CD14-positive monocyte (primary cell): ENCODE results near the gene MAP1LC3B. TPM values are rescaled to one million over a fixed set of nuclear protein-coding genes. Genes with fewer than 3 reads are reported as not detected.

Source experiments
- DNase-seq, 3 donors: peaks; one replicate each; pipeline ENCODE4 v3.0.0-alpha.2; 2011 to 2022
- H2AFZ ChIP-seq: 2 replicates; pipeline ENCODE4 v1.6.0; 2012; ENCODE audit warnings: mild to moderate bottlenecking, low read depth, low read length, inconsistent platforms; ENCODE audit not compliant: insufficient read depth, poor library complexity, severe bottlenecking
- H3K27ac ChIP-seq, 2 donors: 1 replicate in 1 of 2; 2 replicates in 1 of 2; pipeline ENCODE4 v1.5.1; 2012 to 2013; ENCODE audit warnings: low read length in 2 of 2, control low read depth in 1 of 2, inconsistent platforms in 1 of 2, low read depth in 1 of 2, mild to moderate bottlenecking in 1 of 2
- H3K27me3 ChIP-seq, 2 donors: one replicate each; pipeline versions ENCODE4 v1.6.0 to v1.6.1; 2011 to 2013; ENCODE audit warnings: low read length in 2 of 2; ENCODE audit not compliant: control insufficient read depth in 2 of 2, insufficient read depth in 2 of 2
- H3K36me3 ChIP-seq, 2 donors: replicated peaks in 1 of 2; 1 replicate in 1 of 2; 2 replicates in 1 of 2; pipeline versions ENCODE4 v1.5.1 to v1.6.1; 2012 to 2013; ENCODE audit warnings: low read length in 2 of 2, control low read depth in 1 of 2, inconsistent platforms in 1 of 2, mild to moderate bottlenecking in 1 of 2; ENCODE audit not compliant: insufficient read depth in 2 of 2, control insufficient read depth in 1 of 2
- H3K4me1 ChIP-seq, 2 donors: 1 replicate in 1 of 2; 2 replicates in 1 of 2; pipeline versions ENCODE4 v1.5.1 to v1.6.1; 2012 to 2013; ENCODE audit warnings: low read length in 2 of 2, control low read depth in 1 of 2, inconsistent platforms in 1 of 2, mild to moderate bottlenecking in 1 of 2, moderate library complexity in 1 of 2; ENCODE audit not compliant: insufficient read depth in 2 of 2, control insufficient read depth in 1 of 2
- H3K4me2 ChIP-seq: replicated peaks from 2 replicates; pipeline ENCODE3; 2012; ENCODE audit warnings: low read length, moderate library complexity, mild to moderate bottlenecking; ENCODE audit not compliant: poor library complexity, severe bottlenecking; ENCODE audit errors: extremely low read depth
- H3K4me3 ChIP-seq, 3 experiments: fragments of 200-600 bp in 1 of 3; sonication (generic) in 1 of 3; replicated peaks in 1 of 3; 1 replicate in 2 of 3; 2 replicates in 1 of 3; pipeline ENCODE4 v1.5.1; 2011 to 2013; ENCODE audit warnings: low read length in 3 of 3, mild to moderate bottlenecking in 3 of 3, control low read depth in 2 of 3, low read depth in 2 of 3, inconsistent platforms in 1 of 3, moderate library complexity in 1 of 3
- H3K79me2 ChIP-seq: 2 replicates; pipeline ENCODE4 v1.6.0; 2012; ENCODE audit warnings: mild to moderate bottlenecking, control low read depth, inconsistent platforms, low read length, moderate library complexity; ENCODE audit not compliant: insufficient read depth
- H3K9ac ChIP-seq: 2 replicates; pipeline ENCODE4 v1.6.0; 2017; ENCODE audit warnings: low read length, mild to moderate bottlenecking; ENCODE audit not compliant: insufficient read depth, poor library complexity, severe bottlenecking
- H3K9me3 ChIP-seq, 2 donors: replicated peaks in 1 of 2; 1 replicate in 1 of 2; 2 replicates in 1 of 2; pipeline versions ENCODE4 v1.5.1 to v1.6.1; 2012 to 2013; ENCODE audit warnings: low read length in 2 of 2, control low read depth in 1 of 2; ENCODE audit not compliant: control insufficient read depth in 1 of 2, insufficient read depth in 1 of 2
- H4K20me1 ChIP-seq: 2 replicates; pipeline ENCODE4 v1.6.0; 2012; ENCODE audit warnings: mild to moderate bottlenecking, low read length, control low read depth, moderate library complexity; ENCODE audit not compliant: insufficient read depth
- H3K27ac Mint-ChIP-seq, 7 donors: one replicate each; pipeline ENCODE4 v1.8.0; 2020; ENCODE audit warnings: mild to moderate bottlenecking in 7 of 7, mixed read lengths in 7 of 7, moderate library complexity in 6 of 7, inconsistent platforms in 2 of 7
- H3K27me3 Mint-ChIP-seq, 3 donors: one replicate each; pipeline ENCODE4 v1.8.0; 2021 to 2022; ENCODE audit warnings: low read depth in 3 of 3, mild to moderate bottlenecking in 3 of 3, mixed read lengths in 3 of 3, moderate library complexity in 3 of 3, inconsistent platforms in 1 of 3
- H3K36me3 Mint-ChIP-seq, 2 donors: one replicate each; pipeline ENCODE4 v1.8.0; 2020; ENCODE audit warnings: mixed read lengths in 2 of 2, inconsistent platforms in 1 of 2, mild to moderate bottlenecking in 1 of 2
- H3K4me1 Mint-ChIP-seq: one replicate; pipeline ENCODE4 v1.8.0; 2020; ENCODE audit warnings: mild to moderate bottlenecking, mixed read lengths
- H3K4me3 Mint-ChIP-seq, 2 donors: one replicate each; pipeline ENCODE4 v1.8.0; 2020; ENCODE audit warnings: mild to moderate bottlenecking in 2 of 2, mixed read lengths in 2 of 2, moderate library complexity in 1 of 2
- H3K9me3 Mint-ChIP-seq, 7 donors: one replicate each; pipeline ENCODE4 v1.8.0; 2020 to 2022; ENCODE audit warnings: mixed read lengths in 7 of 7, mild to moderate bottlenecking in 6 of 7, moderate library complexity in 6 of 7, inconsistent platforms in 2 of 7
- CTCF ChIP-seq: fragments of 200-600 bp; IDR thresholded peaks from one replicate; pipeline ENCODE4 v1.8.0; 2022; ENCODE audit warnings: antibody characterized with exemption, mild to moderate bottlenecking
- WGBS: methylation state at CpG from one replicate; pipeline ENCODE4 v1.1.5; 2013; ENCODE audit warnings: missing lambda C conversion rate; ENCODE audit not compliant: insufficient coverage; 5-methylcytosine and 5-hydroxymethylcytosine counted together
- intact Hi-C, 2 donors: fragments of 100-400 bp; cut with micrococcal nuclease; formaldehyde crosslinking; loops; one replicate each; pipeline versions ENCODE4 v1.15.0 to v1.15.1; 2023
- polyA plus RNA-seq, 3 donors: library from polyadenylated mRNA; depleted of rRNA in 1 of 3; unstranded in 2 of 3; stranded (reverse) in 1 of 3; fragments of 300-500 nt in 2 of 3; fragments of >200 nt in 1 of 3; fragmentation: Illumina TruSeq in 2 of 3; gene quantifications; 1 replicate in 2 of 3; 2 replicates in 1 of 3; pipeline ENCODE4 v1.2.3, GENCODE V29; 2012 to 2021

Gene MAP1LC3B
- polyA plus RNA-seq, 3 donors = 102 to 147 (median 140) TPM

- Histone ChIP-seq H4K20me1 (peaks cover 6% of the 10 kb centered on the region), H3K27me3 (no peaks in the 10 kb centered on the region), H3K36me3 (no peaks in the 10 kb centered on the region), H3K4me2 (peak overlapping the region; percentile 67), H3K4me1 (peaks cover 39 to 56% of the 10 kb centered on the region in 2 donors), H3K79me2 (peaks cover 7% of the 10 kb centered on the region), H3K9ac (peak overlapping the region; percentile 60), H3K4me3 (peak overlapping the region in 2 of 3 experiments; percentile 2 to 54), H3K27ac (peak overlapping the region; percentile 79 to 98), H3K9me3 (no peaks in the 10 kb centered on the region), H2AFZ (peak overlapping the region; percentile 58)
- H3K36me3 Mint-ChIP-seq = no peaks in the 10 kb centered on the region
- peak overlapping the region; percentile 57 to 71 for H3K4me3 Mint-ChIP-seq
- intact Hi-C loops = loop anchor here in 1 of 2 donors (2.0 kb wide), 1 partner anchor 105 kb away; the partner anchor contains the start of gene ZCCHC14
- no peak for TF ChIP-seq CTCF
- peak overlapping the region; percentile 94 to 99 (median 98) for H3K27ac Mint-ChIP-seq
- peaks cover 0 to 1% (median 0%) of the 10 kb centered on the region in 7 donors for H3K9me3 Mint-ChIP-seq
- peaks cover 0 to 4% (median 3%) of the 10 kb centered on the region in 3 donors for H3K27me3 Mint-ChIP-seq
- peaks cover 32% of the 10 kb centered on the region for H3K4me1 Mint-ChIP-seq
- peak; percentile 98 to 99 (median 98) for DNase-seq
- WGBS = 8% methylated on average over 10 of the region's 18 CpGs
Measured at GRCh38 chr16:87387942-87388817, 4.0 kb upstream of the MAP1LC3B start.

DNA sequence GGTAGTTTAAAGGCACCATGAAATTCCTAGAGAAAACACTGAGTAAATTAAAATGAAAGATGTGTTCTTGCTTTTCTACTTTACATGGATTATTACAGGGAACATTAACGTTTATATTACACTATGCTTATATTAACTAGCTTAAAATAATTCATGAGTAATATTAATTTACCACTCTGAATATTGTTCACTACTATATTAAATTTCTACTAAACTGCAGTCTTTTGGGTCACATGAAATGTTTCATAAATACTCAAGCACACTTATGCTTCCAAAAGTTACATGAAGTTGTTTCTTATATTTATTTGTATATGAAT lies 3.4 kb upstream of the MAP1LC3B start:
- intact Hi-C loops = loop anchor here in 1 of 2 donors (2.0 kb wide), 1 partner anchor 104 kb away; the partner anchor contains the start of gene ZCCHC14
- Histone ChIP-seq H3K9ac (peak overlapping the region; percentile 36), H3K27ac (peak overlapping the region; percentile 79 to 98), H2AFZ (no peak overlapping the region), H3K27me3 (no peaks in the 10 kb centered on the region), H3K4me2 (peak overlapping the region; percentile 67), H3K79me2 (peaks cover 13% of the 10 kb centered on the region), H3K4me1 (peaks cover 45 to 62% of the 10 kb centered on the region in 2 donors), H3K4me3 (peak overlapping the region in 2 of 3 experiments; percentile 2 to 54), H4K20me1 (peaks cover 12% of the 10 kb centered on the region), H3K9me3 (no peaks in the 10 kb centered on the region), H3K36me3 (no peaks in the 10 kb centered on the region)
- peak overlapping the region; percentile 94 to 99 (median 98) for H3K27ac Mint-ChIP-seq
- DNase-seq = no peak
- peaks cover 4 to 6% of the 10 kb centered on the region in 2 donors for H3K36me3 Mint-ChIP-seq
- peaks cover 0 to 1% (median 0%) of the 10 kb centered on the region in 7 donors for H3K9me3 Mint-ChIP-seq
- no peak for TF ChIP-seq CTCF
- peaks cover 38% of the 10 kb centered on the region for H3K4me1 Mint-ChIP-seq
- H3K4me3 Mint-ChIP-seq = peak overlapping the region; percentile 20 to 71
- WGBS = no CpG with 5 or more reads among the region's 1 CpG
- H3K27me3 Mint-ChIP-seq = peaks cover 0 to 4% (median 3%) of the 10 kb centered on the region in 3 donors
